SU-DHL-6 (cell line): ENCODE results near the gene ZFAND3.

ENCODE experiments used
- CTCF ChIP-seq: fragments of 200-600 bp; sonication (generic); IDR thresholded peaks from one replicate; pipeline ENCODE4 v1.5.1; 2017; ENCODE audit warnings: antibody characterized with exemption, mild to moderate bottlenecking, low read length, moderate library complexity; ENCODE audit not compliant: insufficient read depth, poor library complexity, severe bottlenecking
- EZH2phosphoT487 ChIP-seq: fragments of 200-600 bp; sonication (generic), shearing (Covaris generic); conservative IDR thresholded peaks from 2 replicates; pipeline ENCODE4 v1.6.1; 2018; ENCODE audit warnings: mild to moderate bottlenecking, antibody characterized with exemption, low read length, moderate library complexity, mixed read lengths

GRCh38 chr6:38103921-38104320 lies 284.4 kb downstream of the ZFAND3 start:
- TF ChIP-seq CTCF: no peak
- TF ChIP-seq EZH2phosphoT487: no peak
